Upper lobe of left lung (tissue), 4 donors: ENCODE data around the gene JCAD.

Experiments
- POLR2A ChIP-seq, 4 donors: fragments of 450-650 bp; IDR thresholded peaks; one replicate each; pipeline ENCODE4 v1.5.1; 2016 to 2017; ENCODE audit warnings: antibody characterized with exemption in 4 of 4, mild to moderate bottlenecking in 2 of 4
- TF ChIP-seq, protein P1 (sequence below), 6 experiments: fragments of 450-650 bp in 4 of 6; fragments of 200-600 bp in 2 of 6; sonication (generic) in 2 of 6; IDR thresholded peaks; one replicate each; pipeline ENCODE4 v1.5.1; 2016 to 2019; ENCODE audit warnings: antibody characterized with exemption in 6 of 6

GRCh38 chr10:30055226-30055662 lies 4.1 kb downstream of the JCAD start:
- TF ChIP-seq POLR2A (IDR thresholded peaks at IDR 0.05) = no peak
- TF ChIP-seq, protein P1, sequence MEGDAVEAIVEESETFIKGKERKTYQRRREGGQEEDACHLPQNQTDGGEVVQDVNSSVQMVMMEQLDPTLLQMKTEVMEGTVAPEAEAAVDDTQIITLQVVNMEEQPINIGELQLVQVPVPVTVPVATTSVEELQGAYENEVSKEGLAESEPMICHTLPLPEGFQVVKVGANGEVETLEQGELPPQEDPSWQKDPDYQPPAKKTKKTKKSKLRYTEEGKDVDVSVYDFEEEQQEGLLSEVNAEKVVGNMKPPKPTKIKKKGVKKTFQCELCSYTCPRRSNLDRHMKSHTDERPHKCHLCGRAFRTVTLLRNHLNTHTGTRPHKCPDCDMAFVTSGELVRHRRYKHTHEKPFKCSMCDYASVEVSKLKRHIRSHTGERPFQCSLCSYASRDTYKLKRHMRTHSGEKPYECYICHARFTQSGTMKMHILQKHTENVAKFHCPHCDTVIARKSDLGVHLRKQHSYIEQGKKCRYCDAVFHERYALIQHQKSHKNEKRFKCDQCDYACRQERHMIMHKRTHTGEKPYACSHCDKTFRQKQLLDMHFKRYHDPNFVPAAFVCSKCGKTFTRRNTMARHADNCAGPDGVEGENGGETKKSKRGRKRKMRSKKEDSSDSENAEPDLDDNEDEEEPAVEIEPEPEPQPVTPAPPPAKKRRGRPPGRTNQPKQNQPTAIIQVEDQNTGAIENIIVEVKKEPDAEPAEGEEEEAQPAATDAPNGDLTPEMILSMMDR (IDR thresholded peaks at IDR 0.05) = no peak
